Activated naive CD4-positive, alpha-beta T cell treated with anti-CD3 and anti-CD28 coated beads, Interleukin-2, amount 50 U/mL, for 16 hours (primary cell): ENCODE results near the gene SLC17A7.

Experiments used
- DNase-seq: peaks from one replicate; pipeline ENCODE4 v3.0.0-alpha.2; 2020

SLC17A7 gene

GRCh38 chr19:49443366-49444099 lies 2.2 kb upstream of the SLC17A7 start:
- DNase-seq = peak; percentile 93

DNA sequence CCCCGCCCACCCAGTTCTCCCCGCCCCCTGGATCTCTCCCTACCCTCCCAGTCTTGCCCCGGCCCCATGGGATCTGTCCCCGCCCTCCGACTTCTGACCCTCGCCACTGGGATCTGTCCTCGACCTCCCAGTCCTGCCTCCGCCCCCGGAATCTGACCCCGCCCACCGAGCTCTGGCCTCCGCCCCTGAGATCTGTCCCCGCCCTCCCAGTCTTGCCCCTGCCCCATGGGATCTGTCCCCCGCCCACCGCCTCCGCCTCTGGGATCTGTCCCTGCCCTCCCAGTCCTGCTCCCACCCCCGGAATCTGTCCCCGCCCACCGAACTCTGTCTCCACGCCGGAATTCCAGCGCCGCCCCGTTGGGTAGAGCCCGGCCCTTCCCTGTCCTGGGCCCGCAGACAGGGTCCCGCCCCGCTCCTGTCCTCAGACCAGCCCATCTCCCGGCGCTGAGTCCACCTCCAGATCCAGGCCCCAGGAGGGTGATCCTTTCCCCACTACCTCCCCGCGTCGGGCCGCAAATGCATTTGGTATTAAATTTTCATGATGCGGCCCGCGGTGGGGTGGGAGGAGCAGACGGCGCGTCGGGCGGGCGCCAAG lies 1.5 kb upstream of the SLC17A7 start:
- peak; percentile 52 for DNase-seq

DNA sequence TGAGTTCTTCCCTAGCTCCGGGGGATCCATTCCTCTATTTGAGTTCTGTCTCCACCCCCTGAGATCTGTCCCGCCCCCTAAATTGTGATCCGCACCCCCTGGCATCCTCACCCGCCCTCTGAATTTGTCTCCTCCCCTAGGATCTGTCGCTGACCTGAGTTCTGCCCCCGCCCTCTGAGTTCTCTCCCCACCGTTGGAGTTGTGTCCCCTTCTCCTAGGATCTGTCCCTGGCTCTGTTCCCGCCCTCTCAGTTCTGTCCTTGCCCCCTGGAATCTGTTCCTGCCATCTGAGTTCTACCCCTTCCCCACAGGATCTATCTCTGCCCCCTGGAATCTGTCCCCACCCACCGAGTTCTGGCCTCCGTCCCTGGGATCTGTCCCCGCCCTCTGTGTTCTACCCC lies 1.0 kb upstream of the SLC17A7 start:
- no peak for DNase-seq

GRCh38 chr19:49441960-49442350 lies 628 bp upstream of the SLC17A7 start:
- no peak for DNase-seq

GRCh38 chr19:49440439-49441209 lies 703 bp downstream of the SLC17A7 start:
- DNase-seq = no peak

DNA sequence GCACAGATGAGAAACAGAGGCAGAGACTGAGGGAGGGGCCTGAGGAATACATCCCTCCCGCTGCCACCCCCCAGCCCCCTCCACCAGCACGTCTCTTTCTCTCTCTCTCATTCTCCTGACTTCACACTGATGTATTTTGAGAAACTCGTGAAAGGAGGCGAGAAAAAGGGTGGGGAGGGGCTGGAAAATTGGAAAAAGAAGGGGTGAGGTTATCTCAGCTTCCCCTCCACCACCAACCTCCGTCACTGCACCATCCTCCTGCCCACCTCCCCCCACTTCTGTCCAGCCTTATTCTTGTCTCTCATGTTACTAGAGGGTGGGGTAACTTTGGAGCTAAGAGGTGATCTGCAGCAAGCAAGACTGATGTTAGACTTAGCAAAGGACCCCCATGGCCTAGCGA lies 1.5 kb downstream of the SLC17A7 start:
- no peak for DNase-seq

DNA sequence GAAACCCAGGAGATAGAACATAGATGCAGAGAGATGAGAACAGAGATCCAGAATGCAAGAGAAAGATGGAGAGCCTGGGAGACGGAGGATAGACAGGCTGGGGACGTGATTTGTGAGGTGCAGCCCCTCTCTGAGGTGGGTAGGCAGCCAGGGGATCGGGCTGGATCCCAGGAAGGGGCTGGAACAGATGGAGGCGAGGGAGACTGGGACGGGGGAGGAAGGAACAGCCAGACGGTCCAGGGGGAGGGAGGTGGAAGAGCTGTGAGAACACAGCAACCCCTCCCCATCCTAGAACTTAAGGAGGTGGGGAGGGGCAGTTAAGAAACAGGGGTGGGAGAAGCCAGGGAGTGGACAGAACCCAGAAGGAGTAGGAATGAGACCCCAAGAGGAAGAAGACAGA lies 3.1 kb downstream of the SLC17A7 start:
- no peak for DNase-seq

DNA sequence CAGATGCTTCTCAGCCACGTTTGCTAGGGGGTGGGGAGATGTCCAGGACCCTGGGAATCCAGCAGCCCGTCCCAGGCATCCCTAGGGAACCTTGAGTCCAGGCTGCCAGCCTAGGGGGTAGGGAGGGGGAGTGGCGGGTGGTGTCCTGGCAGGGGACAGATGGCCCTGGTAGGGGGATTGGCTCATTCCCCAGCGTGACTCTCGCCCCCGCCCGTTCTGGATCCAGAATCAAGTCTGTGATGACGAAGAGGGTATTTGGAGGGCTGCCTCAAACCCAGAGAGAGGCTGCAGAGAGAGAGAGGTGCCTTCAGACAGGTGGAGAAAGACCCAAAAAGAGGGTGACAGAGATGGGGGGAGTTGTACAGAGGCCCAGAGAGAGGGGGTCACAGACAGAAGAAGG lies 4.1 kb downstream of the SLC17A7 start:
- DNase-seq = no peak

DNA sequence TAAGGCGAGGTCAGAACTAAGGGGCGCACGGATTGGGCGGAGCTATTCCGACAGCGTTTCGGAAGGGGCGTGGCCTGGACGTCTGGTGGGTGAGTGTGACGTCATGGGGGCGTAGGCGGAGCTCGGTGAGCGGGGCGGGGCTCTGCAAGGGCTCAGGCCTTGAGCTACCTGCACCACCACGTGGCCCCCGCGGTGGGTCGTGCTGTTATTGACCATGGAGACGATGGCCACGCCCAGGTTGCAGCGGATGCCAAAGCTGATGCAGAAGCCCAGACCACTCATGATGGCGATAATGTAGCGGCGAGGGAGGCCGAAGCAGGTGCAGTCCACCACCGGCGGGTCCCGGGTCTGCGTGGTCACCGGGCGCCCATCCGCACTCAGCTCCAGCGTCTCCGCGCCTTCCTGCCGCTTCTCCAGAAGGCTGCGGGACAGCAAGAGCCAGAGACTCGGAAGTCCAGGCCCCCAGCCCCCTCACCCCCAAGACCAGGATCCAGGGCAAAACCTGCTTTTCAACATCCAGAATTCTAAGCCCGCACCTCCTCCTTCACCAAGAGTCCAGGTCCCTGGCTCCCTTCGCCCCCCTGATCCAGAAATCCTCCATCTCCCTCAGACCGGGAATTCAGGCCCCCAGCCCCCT lies 4.8 kb downstream of the SLC17A7 start:
- DNase-seq = peak; percentile 61

- DNase-seq = no peak
These were observed 5.7 kb downstream of the SLC17A7 start for GRCh38 chr19:49435670-49436069.

GRCh38 chr19:49434907-49435583 lies 6.3 kb downstream of the SLC17A7 start:
- no peak for DNase-seq

DNA sequence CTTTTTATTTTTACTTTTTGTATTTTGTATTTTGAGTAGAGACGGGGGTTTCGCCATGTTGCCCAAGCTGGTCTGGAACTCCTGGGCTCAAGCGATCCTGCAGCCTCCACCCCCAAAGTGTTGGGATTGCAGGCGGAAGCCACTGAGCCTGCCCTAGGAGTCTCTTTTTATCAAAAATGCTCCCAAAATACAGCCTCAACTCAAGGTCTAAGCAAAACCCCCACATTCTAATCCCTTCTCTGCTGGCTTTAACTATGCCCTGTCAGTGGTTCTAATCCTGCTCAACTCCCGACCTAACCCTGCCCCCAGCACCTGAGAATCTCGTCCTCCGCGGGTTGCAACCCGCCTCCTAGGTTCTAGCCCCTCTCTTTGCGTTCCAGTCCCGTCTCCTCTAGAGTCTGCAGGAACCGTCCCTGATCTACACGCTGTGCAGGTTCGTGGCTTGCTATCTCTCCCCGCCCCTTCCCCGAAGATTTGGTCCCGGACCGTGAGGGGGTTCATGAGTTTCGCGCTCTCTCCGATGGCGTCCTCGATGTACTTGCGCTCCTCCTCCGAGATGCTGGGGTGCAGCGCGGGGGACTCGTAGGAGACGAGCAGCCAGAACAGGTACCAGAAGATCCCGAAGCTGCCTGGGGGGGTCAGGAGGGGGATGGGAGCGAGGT lies 8.0 kb downstream of the SLC17A7 start:
- DNase-seq = no peak

GRCh38 chr19:49432141-49433073 lies 8.9 kb downstream of the SLC17A7 start:
- no peak for DNase-seq

- no peak for DNase-seq
These were observed 10.0 kb downstream of the SLC17A7 start for GRCh38 chr19:49431330-49431749.

DNA sequence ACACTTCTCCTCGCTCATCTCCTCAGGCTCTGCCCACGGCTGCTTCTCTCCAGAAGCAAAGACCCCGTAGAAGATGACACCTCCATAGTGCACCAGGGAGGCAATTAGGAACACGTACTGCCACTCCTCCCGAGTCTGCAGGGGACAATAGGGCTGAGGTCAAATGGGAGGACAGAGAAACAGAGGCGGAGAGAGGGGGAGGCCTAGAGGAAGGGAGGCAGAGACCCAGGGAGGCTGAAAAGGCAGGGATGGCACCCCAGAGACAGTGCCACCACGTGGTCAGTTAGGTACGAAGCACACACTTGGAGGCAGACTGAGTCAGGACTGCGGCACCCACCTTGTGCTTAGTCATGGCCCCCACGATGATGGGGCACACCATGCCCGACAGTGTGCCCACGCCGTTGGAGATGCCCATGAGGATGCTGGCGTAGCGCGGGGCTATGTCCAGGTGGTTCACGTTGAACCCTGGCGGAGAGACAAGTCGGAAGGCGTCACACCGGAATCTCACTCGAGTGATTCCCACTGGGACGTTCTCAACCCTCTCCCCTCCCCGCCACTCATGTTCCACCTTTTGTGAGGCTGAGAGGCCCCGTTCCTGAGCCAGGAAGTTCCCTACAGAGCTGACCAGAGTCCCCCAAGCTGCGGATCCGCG lies 10.5 kb downstream of the SLC17A7 start:
- peak; percentile 37 for DNase-seq

GRCh38 chr19:49430172-49430677 lies 11.1 kb downstream of the SLC17A7 start:
- no peak for DNase-seq

GRCh38 chr19:49428547-49429451 lies 12.5 kb downstream of the SLC17A7 start:
- no peak for DNase-seq

DNA sequence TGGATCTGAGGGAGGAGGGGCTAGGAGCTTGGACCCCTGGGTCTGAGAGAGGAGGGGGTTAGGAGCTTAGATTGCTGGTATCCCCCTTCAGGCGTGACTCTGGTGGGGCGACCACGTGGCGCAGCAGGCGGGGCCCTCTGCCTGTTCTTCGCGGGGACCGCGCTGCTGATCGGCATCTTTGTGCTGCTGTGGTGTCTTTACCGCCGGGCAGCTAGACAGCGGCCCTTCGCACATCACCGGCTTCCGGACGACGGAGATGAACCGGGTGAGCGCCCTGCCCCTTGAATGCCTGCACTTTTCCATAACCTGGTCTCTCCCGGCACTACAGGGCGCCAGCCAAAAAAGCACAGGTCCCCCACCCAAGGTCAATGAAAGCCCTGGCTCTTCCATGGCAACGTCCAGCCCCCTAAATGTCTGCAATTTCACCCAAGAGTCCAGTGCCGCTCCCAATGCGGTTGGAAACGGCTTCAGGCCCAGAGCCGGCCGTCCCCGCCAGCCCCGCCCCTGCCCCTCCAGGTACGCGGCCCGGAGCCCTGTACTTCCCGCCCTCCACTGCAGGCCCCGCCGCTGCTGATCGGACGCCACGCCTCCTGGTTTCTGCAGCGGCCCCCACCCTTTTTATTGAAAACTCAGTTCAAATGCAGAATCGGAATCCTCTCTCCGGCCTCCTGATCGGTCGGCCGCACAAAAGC lies 13.3 kb downstream of the SLC17A7 start:
- no peak for DNase-seq

DNA sequence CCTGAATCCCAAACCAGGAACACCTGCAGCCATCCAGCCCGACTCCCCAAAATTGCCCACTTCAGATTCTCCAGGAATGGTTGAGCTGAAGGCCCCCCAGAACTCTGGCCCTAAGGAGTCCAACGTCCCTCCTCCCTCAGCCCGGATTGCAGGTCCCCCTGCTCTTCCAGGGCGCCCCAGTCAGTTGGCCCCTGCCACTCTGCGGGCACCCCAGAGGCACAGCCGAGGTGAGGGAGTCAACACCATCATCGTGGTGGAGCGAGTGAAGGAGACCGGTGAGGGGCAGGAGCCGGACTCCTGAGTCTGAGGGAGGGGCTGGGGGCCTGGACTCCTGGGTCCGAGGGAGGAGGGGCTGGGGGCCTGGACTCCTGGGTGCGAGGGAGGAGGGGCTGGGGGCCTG lies 14.0 kb downstream of the SLC17A7 start:
- no peak for DNase-seq
